Fibroblast of skin of left biceps (primary cell): ENCODE measurements around the gene DHX30.

Experiments
- DNase-seq, 2 experiments: peaks; one replicate each; pipeline ENCODE4 v3.0.0-alpha.2; 2013; ENCODE audit warnings: low read depth in 2 of 2

The DHX30 gene

GRCh38 chr3:47851888-47852603 lies 49.1 kb downstream of the DHX30 start:
- no peak for DNase-seq

GRCh38 chr3:47852604-47853602 lies 50.0 kb downstream of the DHX30 start:
- no peak for DNase-seq

- no peak for DNase-seq
Measured at GRCh38 chr3:47854267-47854666, 51.3 kb downstream of the DHX30 start.

- no peak for DNase-seq
Measured at GRCh38 chr3:47854720-47855455, 52.0 kb downstream of the DHX30 start.

GRCh38 chr3:47855461-47856383 lies 52.8 kb downstream of the DHX30 start:
- no peak for DNase-seq

GRCh38 chr3:47856669-47857068 lies 53.7 kb downstream of the DHX30 start:
- no peak for DNase-seq

GRCh38 chr3:47857151-47857550 lies 54.2 kb downstream of the DHX30 start:
- no peak for DNase-seq

GRCh38 chr3:47859956-47860605 lies 57.1 kb downstream of the DHX30 start:
- no peak for DNase-seq

- no peak for DNase-seq
Measured at GRCh38 chr3:47863391-47864128, 60.6 kb downstream of the DHX30 start.

GRCh38 chr3:47865192-47865591 lies 62.3 kb downstream of the DHX30 start:
- no peak for DNase-seq

GRCh38 chr3:47867451-47868044 lies 64.6 kb downstream of the DHX30 start:
- DNase-seq: no peak

- DNase-seq: no peak
Measured at GRCh38 chr3:47868306-47868705, 65.4 kb downstream of the DHX30 start.

GRCh38 chr3:47870156-47870555 lies 67.2 kb downstream of the DHX30 start:
- no peak for DNase-seq

GRCh38 chr3:47870702-47871260 lies 67.8 kb downstream of the DHX30 start:
- DNase-seq: no peak

GRCh38 chr3:47871389-47871788 lies 68.5 kb downstream of the DHX30 start:
- DNase-seq: no peak

GRCh38 chr3:47872916-47873315 lies 70.0 kb downstream of the DHX30 start:
- DNase-seq: no peak

- no peak for DNase-seq
Measured at GRCh38 chr3:47874438-47874837, 71.5 kb downstream of the DHX30 start.

GRCh38 chr3:47874913-47875312 lies 72.0 kb downstream of the DHX30 start:
- no peak for DNase-seq

GRCh38 chr3:47877290-47877689 lies 74.4 kb downstream of the DHX30 start:
- DNase-seq: no peak
